Measurements from ENCODE around the gene CXXC5. TPM values are rescaled to one million over a fixed set of nuclear protein-coding genes. Genes with fewer than 3 reads are reported as not detected.

CXXC5 gene
- total and polyA plus RNA-seq, 9 of the 15 experiments (the other 6 are each of a cell fraction or from before 2014, with no cell fraction given) = 1.9 to 123 (median 45.8) TPM

- TF ChIP-seq E2F5 (CRISPR knock-in tag; IDR thresholded peaks at IDR 0.05) (no peak), ZNF592 (IDR thresholded peaks at IDR 0.05) (no peak), TRIM25 (IDR thresholded peaks at IDR 0.05; ENCODE audit: borderline replicate concordance) (no peak), HNRNPH1 (optimal IDR thresholded peaks at IDR 0.05; ENCODE audit: low read depth, low read length) (no peak), HIVEP1 (CRISPR knock-in tag; IDR thresholded peaks at IDR 0.05) (no peak), HES1 (IDR thresholded peaks at IDR 0.05; ENCODE audit: low read depth) (no peak), HDGF (IDR thresholded peaks at IDR 0.05) (no peak), SP1 (CRISPR knock-in tag; IDR thresholded peaks at IDR 0.05) (peak; percentile 32; the same call in 1 of the 2 replicates), SIN3A (IDR thresholded peaks at IDR 0.05; ENCODE audit: borderline replicate concordance in 2 of 2, control insufficient read depth in 1 of 2, low read depth in 2 of 2, low read length in 2 of 2) (no peak; a peak in 1 of 4 replicates), ZNF318 (IDR thresholded peaks at IDR 0.05; ENCODE audit: borderline replicate concordance in 1 of 2, low read depth in 1 of 2) (no peak), ZNF263 (CRISPR knock-in tag; IDR thresholded peaks at IDR 0.05; ENCODE audit: borderline replicate concordance) (peak; percentile 97)
Measured at GRCh38 chr5:139650689-139651042, 2.5 kb downstream of the CXXC5 start (continued).

Data from K562 (cell line).